ENCODE measurements around the gene TBC1D8. TPM values are rescaled to one million over a fixed set of nuclear protein-coding genes. Genes with fewer than 3 reads are reported as not detected.

The TBC1D8 gene
- total RNA-seq, 5 donors from 2014 or later (not counting 1 experiment from before 2014, with no cell fraction given) = 0.40 to 2.1 (median 2.0) TPM

DNA sequence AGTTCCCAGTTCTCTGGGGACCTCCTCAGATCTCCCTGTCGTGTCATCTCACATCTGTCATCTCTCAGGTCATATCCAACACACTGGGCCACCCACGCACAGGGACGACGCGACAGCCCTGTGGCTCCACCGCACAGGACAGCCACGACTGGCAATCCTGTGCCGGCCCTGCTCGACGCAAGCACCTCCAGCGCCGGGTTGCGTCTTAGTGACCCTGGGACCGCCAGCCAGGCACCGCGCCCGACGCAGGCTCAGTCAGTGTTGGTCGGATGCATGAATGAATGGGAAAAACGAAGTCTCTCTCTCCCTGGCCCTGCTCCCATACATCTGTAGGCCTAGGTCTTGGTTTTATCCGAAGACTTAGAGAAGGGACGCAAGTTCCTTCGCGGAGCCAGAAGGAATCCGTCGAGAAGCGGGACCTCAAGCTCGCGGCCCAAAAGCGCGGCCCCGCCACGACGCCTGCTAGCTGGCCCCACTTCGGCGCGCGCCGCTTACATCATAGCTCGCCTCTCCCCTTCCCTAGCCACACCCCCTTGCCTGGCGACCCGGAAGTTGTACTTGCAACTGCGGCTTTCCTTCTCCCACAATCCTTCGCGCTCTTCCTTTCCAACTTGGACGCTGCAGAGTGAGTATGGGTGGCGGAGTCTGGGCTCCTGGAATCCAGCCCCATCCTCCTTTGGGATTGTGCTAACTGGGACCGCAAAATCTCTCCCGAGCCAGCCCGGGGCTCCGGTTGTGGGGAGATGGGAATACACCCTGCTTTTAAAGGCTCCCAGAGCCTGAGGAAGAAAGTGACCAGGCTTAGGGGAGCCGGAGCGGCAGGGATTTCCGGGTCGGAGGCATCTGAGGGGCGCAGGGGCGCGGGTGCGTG lies 149.3 kb downstream of the TBC1D8 start, which contains the start of gene RPL31:
RPL31 (plus strand) TSS at position 599 of the 871 bp plus-strand sequence. CDS start 413 bp downstream, outside the sequence.
- ChIA-PET POLR2A (interaction anchor here (0.5 to 1.5 kb wide), 8 partner anchors 59 to 439 kb away, joined by 3 to 13 read pairs (median 3); partner anchors contain the start of gene PDCL3 (in 1 of the 2)), CTCF (interaction anchor here in 1 of 2 donors (0.5 to 1.9 kb wide), 10 partner anchors 11 to 439 kb away, joined by 3 to 13 read pairs (median 4); partner anchors contain the start of genes CNOT11, PDCL3 and TBC1D8)
- Mint-ChIP-seq H3K4me1 (peaks cover 46 to 49% (median 46%) of the 10 kb centered on the region in 3 donors), H3K27ac (peak within 1 kb of the TSS; percentile 96 to 97), H3K36me3 (peaks cover 38% of the 10 kb centered on the region), H3K9me3 (no peaks in the 10 kb centered on the region), H3K27me3 (no peaks in the 10 kb centered on the region), H3K4me3 (peak within 1 kb of the TSS; percentile 88 to 96 (median 95))
- Histone ChIP-seq H3K36me3 (ENCODE audit: control insufficient read depth in 2 of 2, extremely low read depth in 1 of 2, insufficient read depth in 1 of 2, low read length in 1 of 2) (peaks cover 1 to 38% of the 10 kb centered on the region in 2 donors), H3K4me1 (ENCODE audit: control insufficient read depth in 1 of 2, extremely low read depth in 1 of 2, insufficient read depth in 2 of 2, low read length in 2 of 2) (peaks cover 10 to 31% of the 10 kb centered on the region in 2 experiments), H3K27ac (ENCODE audit: low read length) (peak within 1 kb of the TSS; percentile 87), H3K4me3 (ENCODE audit: control insufficient read depth in 1 of 2, extremely low read depth in 1 of 2, low read length in 1 of 2) (peak within 1 kb of the TSS; percentile 96 to 98), H3K9me3 (no peaks in the 10 kb centered on the region), H3K27me3 (replicated peaks in 1 of 2; ENCODE audit: control insufficient read depth in 2 of 2, extremely low read depth in 1 of 2, insufficient read depth in 2 of 2, low read length in 1 of 2) (no peaks in the 10 kb centered on the region)
- 13% methylated on average over 45 of the region's 59 CpGs for WGBS (ENCODE audit: insufficient coverage)
- DNase-seq (peak; percentile 81 to 98 (median 96)), ATAC-seq (replicated peaks in 1 of 4) (peak; percentile 94 to 96 (median 95))

DNA sequence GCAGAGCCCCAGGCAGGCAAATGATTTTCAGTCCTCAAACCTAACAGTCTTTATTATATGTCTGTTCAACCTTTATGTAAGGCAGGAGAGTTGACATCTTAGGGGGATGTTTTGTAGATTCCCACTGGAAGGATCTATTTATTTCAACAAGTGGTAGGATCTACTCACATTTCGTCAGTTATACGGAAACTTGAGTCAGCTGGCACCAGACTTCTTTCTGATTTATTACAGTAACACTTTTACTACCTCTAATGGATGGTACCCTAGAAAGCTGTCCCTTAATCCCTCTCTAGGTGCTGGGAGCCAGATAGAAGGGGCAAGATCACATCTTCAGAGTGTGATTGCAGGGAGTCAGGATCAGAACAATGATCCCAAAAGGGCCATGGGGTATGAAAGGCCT lies 151.2 kb downstream of the TBC1D8 start:
- ChIA-PET POLR2A (no interaction called here), CTCF (interaction anchor here (0.5 to 0.9 kb wide), 2 partner anchors 12 to 252 kb away, joined by 3 read pairs; no protein-coding TSS in a partner anchor)
- ATAC-seq (replicated peaks in 1 of 4) = no peak
- Histone ChIP-seq H3K4me1 (ENCODE audit: control insufficient read depth in 1 of 2, extremely low read depth in 1 of 2, insufficient read depth in 2 of 2, low read length in 2 of 2) (peaks cover 10 to 30% of the 10 kb centered on the region in 2 experiments), H3K27me3 (replicated peaks in 1 of 2; ENCODE audit: control insufficient read depth in 2 of 2, extremely low read depth in 1 of 2, insufficient read depth in 2 of 2, low read length in 1 of 2) (no peaks in the 10 kb centered on the region), H3K36me3 (ENCODE audit: control insufficient read depth in 2 of 2, extremely low read depth in 1 of 2, insufficient read depth in 1 of 2, low read length in 1 of 2) (peaks cover 0 to 18% of the 10 kb centered on the region in 2 donors), H3K27ac (ENCODE audit: low read length) (no peak overlapping the region), H3K9me3 (no peaks in the 10 kb centered on the region), H3K4me3 (ENCODE audit: control insufficient read depth in 1 of 2, extremely low read depth in 1 of 2, low read length in 1 of 2) (no peak overlapping the region)
- Mint-ChIP-seq H3K27ac (no peak overlapping the region), H3K27me3 (no peaks in the 10 kb centered on the region), H3K4me3 (no peak overlapping the region), H3K4me1 (peaks cover 31 to 33% (median 33%) of the 10 kb centered on the region in 3 donors), H3K36me3 (peaks cover 25% of the 10 kb centered on the region), H3K9me3 (no peaks in the 10 kb centered on the region)
- DNase-seq = no peak
- WGBS (ENCODE audit: insufficient coverage) = no CpG with 5 or more reads among the region's 2 CpGs

DNA sequence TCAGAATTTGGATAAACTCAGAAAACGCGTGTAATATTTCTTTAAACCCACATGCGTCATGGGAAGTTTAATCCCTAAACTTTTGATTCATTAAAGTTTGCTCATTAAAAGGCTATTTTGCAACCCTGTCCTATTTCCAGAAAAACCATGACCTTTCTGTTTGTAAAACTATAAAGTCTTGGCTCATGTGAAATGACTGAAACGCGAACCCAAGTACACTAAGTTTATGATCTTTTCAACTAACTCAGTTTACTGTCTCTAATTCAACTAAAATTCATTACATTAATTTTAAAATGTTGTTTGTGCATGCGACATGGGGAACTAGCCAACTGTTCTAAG lies 153.0 kb downstream of the TBC1D8 start:
- Mint-ChIP-seq H3K4me3 (no peak overlapping the region), H3K27me3 (no peaks in the 10 kb centered on the region), H3K4me1 (peaks cover 13 to 15% (median 15%) of the 10 kb centered on the region in 3 donors), H3K9me3 (no peaks in the 10 kb centered on the region), H3K27ac (no peak overlapping the region), H3K36me3 (peaks cover 7% of the 10 kb centered on the region)
- no CpG with 5 or more reads among the region's 6 CpGs for WGBS (ENCODE audit: insufficient coverage)
- Histone ChIP-seq H3K36me3 (ENCODE audit: control insufficient read depth in 2 of 2, extremely low read depth in 1 of 2, insufficient read depth in 1 of 2, low read length in 1 of 2) (peaks cover 2 to 6% of the 10 kb centered on the region in 2 donors), H3K27me3 (replicated peaks in 1 of 2; ENCODE audit: control insufficient read depth in 2 of 2, extremely low read depth in 1 of 2, insufficient read depth in 2 of 2, low read length in 1 of 2) (no peaks in the 10 kb centered on the region), H3K27ac (ENCODE audit: low read length) (no peak overlapping the region), H3K4me3 (ENCODE audit: control insufficient read depth in 1 of 2, extremely low read depth in 1 of 2, low read length in 1 of 2) (no peak overlapping the region), H3K9me3 (no peaks in the 10 kb centered on the region), H3K4me1 (ENCODE audit: control insufficient read depth in 1 of 2, extremely low read depth in 1 of 2, insufficient read depth in 2 of 2, low read length in 2 of 2) (peaks cover 4 to 12% of the 10 kb centered on the region in 2 experiments)
- ATAC-seq (replicated peaks in 1 of 4) (no peak), DNase-seq (no peak)
- POLR2A ChIA-PET = no interaction called here
- CTCF ChIA-PET = no interaction called here

- Mint-ChIP-seq H3K27me3 (no peaks in the 10 kb centered on the region), H3K27ac (no peak overlapping the region), H3K36me3 (peaks cover 2% of the 10 kb centered on the region), H3K4me1 (peaks cover 8 to 11% (median 10%) of the 10 kb centered on the region in 3 donors), H3K9me3 (no peaks in the 10 kb centered on the region), H3K4me3 (no peak overlapping the region)
- Histone ChIP-seq H3K9me3 (no peaks in the 10 kb centered on the region), H3K36me3 (ENCODE audit: control insufficient read depth in 2 of 2, extremely low read depth in 1 of 2, insufficient read depth in 1 of 2, low read length in 1 of 2) (peaks cover 0 to 6% of the 10 kb centered on the region in 2 donors), H3K27ac (ENCODE audit: low read length) (no peak overlapping the region), H3K4me3 (ENCODE audit: control insufficient read depth in 1 of 2, extremely low read depth in 1 of 2, low read length in 1 of 2) (no peak overlapping the region), H3K4me1 (ENCODE audit: control insufficient read depth in 1 of 2, extremely low read depth in 1 of 2, insufficient read depth in 2 of 2, low read length in 2 of 2) (peaks cover under 1 to 7% of the 10 kb centered on the region in 2 experiments), H3K27me3 (replicated peaks in 1 of 2; ENCODE audit: control insufficient read depth in 2 of 2, extremely low read depth in 1 of 2, insufficient read depth in 2 of 2, low read length in 1 of 2) (no peaks in the 10 kb centered on the region)
- POLR2A ChIA-PET = no interaction called here
- WGBS (ENCODE audit: insufficient coverage) = no CpG with 5 or more reads among the region's 5 CpGs
- no peak for ATAC-seq (replicated peaks in 1 of 4)
- DNase-seq = no peak
- CTCF ChIA-PET = no interaction called here
These were observed 153.5 kb downstream of the TBC1D8 start for GRCh38 chr2:100997509-100998234.

GRCh38 chr2:100995309-100996075 lies 155.7 kb downstream of the TBC1D8 start:
- Histone ChIP-seq H3K4me1 (ENCODE audit: control insufficient read depth in 1 of 2, extremely low read depth in 1 of 2, insufficient read depth in 2 of 2, low read length in 2 of 2) (no peaks in the 10 kb centered on the region), H3K4me3 (ENCODE audit: control insufficient read depth in 1 of 2, extremely low read depth in 1 of 2, low read length in 1 of 2) (no peak overlapping the region), H3K27me3 (replicated peaks in 1 of 2; ENCODE audit: control insufficient read depth in 2 of 2, extremely low read depth in 1 of 2, insufficient read depth in 2 of 2, low read length in 1 of 2) (no peaks in the 10 kb centered on the region), H3K9me3 (no peaks in the 10 kb centered on the region), H3K36me3 (ENCODE audit: control insufficient read depth in 2 of 2, extremely low read depth in 1 of 2, insufficient read depth in 1 of 2, low read length in 1 of 2) (peaks cover 0 to 6% of the 10 kb centered on the region in 2 donors), H3K27ac (ENCODE audit: low read length) (no peak overlapping the region)
- Mint-ChIP-seq H3K27ac (no peak overlapping the region), H3K9me3 (no peaks in the 10 kb centered on the region), H3K27me3 (no peaks in the 10 kb centered on the region), H3K36me3 (no peaks in the 10 kb centered on the region), H3K4me1 (peaks cover 0 to 9% (median 4%) of the 10 kb centered on the region in 3 donors), H3K4me3 (no peak overlapping the region)
- 92% methylated on average over 18 of the region's 28 CpGs for whole genome bisulfite sequencing (ENCODE audit: insufficient coverage)
- ATAC-seq (replicated peaks in 1 of 4) = no peak
- DNase-seq = no peak
- ChIA-PET POLR2A (interaction anchor here in 1 of 2 donors (0.5 kb wide), 1 partner anchor 17 kb away, joined by 3 read pairs; no protein-coding TSS in a partner anchor), CTCF (interaction anchor here in 1 of 2 donors (0.5 kb wide), 1 partner anchor 14 kb away, joined by 3 read pairs; no protein-coding TSS in a partner anchor)

All from T-cell (primary cell).